Measurements from ENCODE around the gene OOSP2. TPM values are rescaled to one million over a fixed set of nuclear protein-coding genes. Genes with fewer than 3 reads are reported as not detected.

The OOSP2 gene
- polyA plus RNA-seq, 3 donors from 2014 or later, result not detected

- H3K9me3 Mint-ChIP-seq, result no peaks in the 10 kb centered on the region
- H3K4me3 Mint-ChIP-seq, result no peak overlapping the region
- H3K4me1 Mint-ChIP-seq, result no peaks in the 10 kb centered on the region
- no peak for DNase-seq
- peaks cover 0 to 6% (median 2%) of the 10 kb centered on the region in 3 donors for H3K27me3 Mint-ChIP-seq (ENCODE audit: low read depth in 3 of 3)
- no peak overlapping the region for H3K27ac Mint-ChIP-seq
- no peaks in the 10 kb centered on the region for H3K36me3 Mint-ChIP-seq
Observed at GRCh38 chr11:60095477-60096120, 55.4 kb downstream of the OOSP2 start.

- H3K4me3 Mint-ChIP-seq, result no peak overlapping the region
- H3K27me3 Mint-ChIP-seq (ENCODE audit: low read depth in 3 of 3), result peaks cover 0 to 6% (median 2%) of the 10 kb centered on the region in 3 donors
- no peaks in the 10 kb centered on the region for H3K9me3 Mint-ChIP-seq
- H3K36me3 Mint-ChIP-seq, result no peaks in the 10 kb centered on the region
- no peak overlapping the region for H3K27ac Mint-ChIP-seq
- no peaks in the 10 kb centered on the region for H3K4me1 Mint-ChIP-seq
- no peak for DNase-seq
Observed at GRCh38 chr11:60097189-60097588, 57.0 kb downstream of the OOSP2 start.

Other genes starting within 250 kb of the OOSP2 start
- 10 to 100 TPM; 64.1 to 77.5 (median 68.7) TPM for gene MRPL16, start 229.6 kb upstream of the OOSP2 start, polyA plus RNA-seq
- gene CBLIF, start 194.9 kb upstream of the OOSP2 start, polyA plus RNA-seq, result not detected
- not detected for gene TCN1, start 173.9 kb upstream of the OOSP2 start, polyA plus RNA-seq
- gene OOSP3, start 161.6 kb upstream of the OOSP2 start, polyA plus RNA-seq, result not detected
- gene OOSP1, start 102.0 kb upstream of the OOSP2 start, polyA plus RNA-seq, result not detected
- not detected for gene OOSP4A, start 76.4 kb upstream of the OOSP2 start, polyA plus RNA-seq
- not detected for gene OOSP4B, start 23.2 kb upstream of the OOSP2 start, polyA plus RNA-seq
- under 1 TPM in 1 of 3 donors, not detected in 2; 0.71 TPM for gene MS4A3, start 16.3 kb downstream of the OOSP2 start, polyA plus RNA-seq
- under 1 TPM in 1 of 3 donors, not detected in 2; 0.10 TPM for gene MS4A2, start 48.3 kb downstream of the OOSP2 start, polyA plus RNA-seq
- 10 to 100 TPM in 2 of 3 donors, 1 to 10 TPM in 1; 4.6 to 54.4 (median 34.2) TPM for gene MS4A6A, start 142.7 kb downstream of the OOSP2 start, polyA plus RNA-seq
- gene MS4A4E, start 202.7 kb downstream of the OOSP2 start, polyA plus RNA-seq, result not detected
- 1 to 10 TPM in 2 of 3 donors, under 1 TPM in 1; 0.15 to 3.5 (median 1.3) TPM for gene MS4A4A, start 240.3 kb downstream of the OOSP2 start, polyA plus RNA-seq